Measurements from ENCODE around the gene TGIF2.
"Not testable (repeated sequence)": the region's sequence is repeated elsewhere in the genome, so short reads cannot be mapped to it uniquely, and the experiment has no call there.

DNA sequence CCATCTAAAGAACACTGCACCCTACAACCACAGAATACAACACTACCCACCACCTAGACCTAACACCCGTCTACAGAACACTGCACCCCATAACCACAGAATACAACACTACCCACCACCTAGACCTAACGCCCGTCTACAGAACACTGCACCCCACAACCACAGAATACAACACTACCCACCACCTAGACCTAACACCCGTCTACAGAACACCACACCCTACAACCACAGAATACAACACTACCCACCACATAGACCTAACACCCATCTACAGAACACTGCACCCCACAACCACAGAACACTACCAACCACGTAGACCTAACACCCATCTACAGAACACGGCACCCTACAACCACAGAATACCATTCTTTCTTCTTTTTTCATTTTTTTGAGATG, 8.7 kb upstream of the TGIF2 start:
- not testable (repeated sequence) for TF ChIP-seq POLR2A (IDR thresholded peaks at IDR 0.05; ENCODE audit: control extremely low read depth in 1 of 2, low read depth in 2 of 2, low read length in 2 of 2); JUN (IDR thresholded peaks at IDR 0.05; ENCODE audit: low read depth, low read length); EZH2 (IDR thresholded peaks at IDR 0.05; ENCODE audit: low read depth, low read length, severe bottlenecking); POLR2AphosphoS5 (IDR thresholded peaks at IDR 0.05; ENCODE audit: low read depth, low read length); RBBP5 (IDR thresholded peaks at IDR 0.05; ENCODE audit: borderline replicate concordance, low read depth, low read length); TEAD4 (IDR thresholded peaks at IDR 0.05; ENCODE audit: low read depth, low read length)
- TF ChIP-seq, protein P1, sequence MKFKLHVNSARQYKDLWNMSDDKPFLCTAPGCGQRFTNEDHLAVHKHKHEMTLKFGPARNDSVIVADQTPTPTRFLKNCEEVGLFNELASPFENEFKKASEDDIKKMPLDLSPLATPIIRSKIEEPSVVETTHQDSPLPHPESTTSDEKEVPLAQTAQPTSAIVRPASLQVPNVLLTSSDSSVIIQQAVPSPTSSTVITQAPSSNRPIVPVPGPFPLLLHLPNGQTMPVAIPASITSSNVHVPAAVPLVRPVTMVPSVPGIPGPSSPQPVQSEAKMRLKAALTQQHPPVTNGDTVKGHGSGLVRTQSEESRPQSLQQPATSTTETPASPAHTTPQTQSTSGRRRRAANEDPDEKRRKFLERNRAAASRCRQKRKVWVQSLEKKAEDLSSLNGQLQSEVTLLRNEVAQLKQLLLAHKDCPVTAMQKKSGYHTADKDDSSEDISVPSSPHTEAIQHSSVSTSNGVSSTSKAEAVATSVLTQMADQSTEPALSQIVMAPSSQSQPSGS (IDR thresholded peaks at IDR 0.05; ENCODE audit: low read length): not testable (repeated sequence)
- TF ChIP-seq, protein P2, sequence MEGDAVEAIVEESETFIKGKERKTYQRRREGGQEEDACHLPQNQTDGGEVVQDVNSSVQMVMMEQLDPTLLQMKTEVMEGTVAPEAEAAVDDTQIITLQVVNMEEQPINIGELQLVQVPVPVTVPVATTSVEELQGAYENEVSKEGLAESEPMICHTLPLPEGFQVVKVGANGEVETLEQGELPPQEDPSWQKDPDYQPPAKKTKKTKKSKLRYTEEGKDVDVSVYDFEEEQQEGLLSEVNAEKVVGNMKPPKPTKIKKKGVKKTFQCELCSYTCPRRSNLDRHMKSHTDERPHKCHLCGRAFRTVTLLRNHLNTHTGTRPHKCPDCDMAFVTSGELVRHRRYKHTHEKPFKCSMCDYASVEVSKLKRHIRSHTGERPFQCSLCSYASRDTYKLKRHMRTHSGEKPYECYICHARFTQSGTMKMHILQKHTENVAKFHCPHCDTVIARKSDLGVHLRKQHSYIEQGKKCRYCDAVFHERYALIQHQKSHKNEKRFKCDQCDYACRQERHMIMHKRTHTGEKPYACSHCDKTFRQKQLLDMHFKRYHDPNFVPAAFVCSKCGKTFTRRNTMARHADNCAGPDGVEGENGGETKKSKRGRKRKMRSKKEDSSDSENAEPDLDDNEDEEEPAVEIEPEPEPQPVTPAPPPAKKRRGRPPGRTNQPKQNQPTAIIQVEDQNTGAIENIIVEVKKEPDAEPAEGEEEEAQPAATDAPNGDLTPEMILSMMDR (IDR thresholded peaks at IDR 0.05; ENCODE audit: control extremely low read depth in 1 of 3, insufficient read depth in 1 of 3, low read depth in 1 of 3, low read length in 3 of 3): not testable (repeated sequence)
- TF ChIP-seq, protein P3, sequence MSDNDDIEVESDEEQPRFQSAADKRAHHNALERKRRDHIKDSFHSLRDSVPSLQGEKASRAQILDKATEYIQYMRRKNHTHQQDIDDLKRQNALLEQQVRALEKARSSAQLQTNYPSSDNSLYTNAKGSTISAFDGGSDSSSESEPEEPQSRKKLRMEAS (IDR thresholded peaks at IDR 0.05): not testable (repeated sequence)
- TF ChIP-seq, protein P4, sequence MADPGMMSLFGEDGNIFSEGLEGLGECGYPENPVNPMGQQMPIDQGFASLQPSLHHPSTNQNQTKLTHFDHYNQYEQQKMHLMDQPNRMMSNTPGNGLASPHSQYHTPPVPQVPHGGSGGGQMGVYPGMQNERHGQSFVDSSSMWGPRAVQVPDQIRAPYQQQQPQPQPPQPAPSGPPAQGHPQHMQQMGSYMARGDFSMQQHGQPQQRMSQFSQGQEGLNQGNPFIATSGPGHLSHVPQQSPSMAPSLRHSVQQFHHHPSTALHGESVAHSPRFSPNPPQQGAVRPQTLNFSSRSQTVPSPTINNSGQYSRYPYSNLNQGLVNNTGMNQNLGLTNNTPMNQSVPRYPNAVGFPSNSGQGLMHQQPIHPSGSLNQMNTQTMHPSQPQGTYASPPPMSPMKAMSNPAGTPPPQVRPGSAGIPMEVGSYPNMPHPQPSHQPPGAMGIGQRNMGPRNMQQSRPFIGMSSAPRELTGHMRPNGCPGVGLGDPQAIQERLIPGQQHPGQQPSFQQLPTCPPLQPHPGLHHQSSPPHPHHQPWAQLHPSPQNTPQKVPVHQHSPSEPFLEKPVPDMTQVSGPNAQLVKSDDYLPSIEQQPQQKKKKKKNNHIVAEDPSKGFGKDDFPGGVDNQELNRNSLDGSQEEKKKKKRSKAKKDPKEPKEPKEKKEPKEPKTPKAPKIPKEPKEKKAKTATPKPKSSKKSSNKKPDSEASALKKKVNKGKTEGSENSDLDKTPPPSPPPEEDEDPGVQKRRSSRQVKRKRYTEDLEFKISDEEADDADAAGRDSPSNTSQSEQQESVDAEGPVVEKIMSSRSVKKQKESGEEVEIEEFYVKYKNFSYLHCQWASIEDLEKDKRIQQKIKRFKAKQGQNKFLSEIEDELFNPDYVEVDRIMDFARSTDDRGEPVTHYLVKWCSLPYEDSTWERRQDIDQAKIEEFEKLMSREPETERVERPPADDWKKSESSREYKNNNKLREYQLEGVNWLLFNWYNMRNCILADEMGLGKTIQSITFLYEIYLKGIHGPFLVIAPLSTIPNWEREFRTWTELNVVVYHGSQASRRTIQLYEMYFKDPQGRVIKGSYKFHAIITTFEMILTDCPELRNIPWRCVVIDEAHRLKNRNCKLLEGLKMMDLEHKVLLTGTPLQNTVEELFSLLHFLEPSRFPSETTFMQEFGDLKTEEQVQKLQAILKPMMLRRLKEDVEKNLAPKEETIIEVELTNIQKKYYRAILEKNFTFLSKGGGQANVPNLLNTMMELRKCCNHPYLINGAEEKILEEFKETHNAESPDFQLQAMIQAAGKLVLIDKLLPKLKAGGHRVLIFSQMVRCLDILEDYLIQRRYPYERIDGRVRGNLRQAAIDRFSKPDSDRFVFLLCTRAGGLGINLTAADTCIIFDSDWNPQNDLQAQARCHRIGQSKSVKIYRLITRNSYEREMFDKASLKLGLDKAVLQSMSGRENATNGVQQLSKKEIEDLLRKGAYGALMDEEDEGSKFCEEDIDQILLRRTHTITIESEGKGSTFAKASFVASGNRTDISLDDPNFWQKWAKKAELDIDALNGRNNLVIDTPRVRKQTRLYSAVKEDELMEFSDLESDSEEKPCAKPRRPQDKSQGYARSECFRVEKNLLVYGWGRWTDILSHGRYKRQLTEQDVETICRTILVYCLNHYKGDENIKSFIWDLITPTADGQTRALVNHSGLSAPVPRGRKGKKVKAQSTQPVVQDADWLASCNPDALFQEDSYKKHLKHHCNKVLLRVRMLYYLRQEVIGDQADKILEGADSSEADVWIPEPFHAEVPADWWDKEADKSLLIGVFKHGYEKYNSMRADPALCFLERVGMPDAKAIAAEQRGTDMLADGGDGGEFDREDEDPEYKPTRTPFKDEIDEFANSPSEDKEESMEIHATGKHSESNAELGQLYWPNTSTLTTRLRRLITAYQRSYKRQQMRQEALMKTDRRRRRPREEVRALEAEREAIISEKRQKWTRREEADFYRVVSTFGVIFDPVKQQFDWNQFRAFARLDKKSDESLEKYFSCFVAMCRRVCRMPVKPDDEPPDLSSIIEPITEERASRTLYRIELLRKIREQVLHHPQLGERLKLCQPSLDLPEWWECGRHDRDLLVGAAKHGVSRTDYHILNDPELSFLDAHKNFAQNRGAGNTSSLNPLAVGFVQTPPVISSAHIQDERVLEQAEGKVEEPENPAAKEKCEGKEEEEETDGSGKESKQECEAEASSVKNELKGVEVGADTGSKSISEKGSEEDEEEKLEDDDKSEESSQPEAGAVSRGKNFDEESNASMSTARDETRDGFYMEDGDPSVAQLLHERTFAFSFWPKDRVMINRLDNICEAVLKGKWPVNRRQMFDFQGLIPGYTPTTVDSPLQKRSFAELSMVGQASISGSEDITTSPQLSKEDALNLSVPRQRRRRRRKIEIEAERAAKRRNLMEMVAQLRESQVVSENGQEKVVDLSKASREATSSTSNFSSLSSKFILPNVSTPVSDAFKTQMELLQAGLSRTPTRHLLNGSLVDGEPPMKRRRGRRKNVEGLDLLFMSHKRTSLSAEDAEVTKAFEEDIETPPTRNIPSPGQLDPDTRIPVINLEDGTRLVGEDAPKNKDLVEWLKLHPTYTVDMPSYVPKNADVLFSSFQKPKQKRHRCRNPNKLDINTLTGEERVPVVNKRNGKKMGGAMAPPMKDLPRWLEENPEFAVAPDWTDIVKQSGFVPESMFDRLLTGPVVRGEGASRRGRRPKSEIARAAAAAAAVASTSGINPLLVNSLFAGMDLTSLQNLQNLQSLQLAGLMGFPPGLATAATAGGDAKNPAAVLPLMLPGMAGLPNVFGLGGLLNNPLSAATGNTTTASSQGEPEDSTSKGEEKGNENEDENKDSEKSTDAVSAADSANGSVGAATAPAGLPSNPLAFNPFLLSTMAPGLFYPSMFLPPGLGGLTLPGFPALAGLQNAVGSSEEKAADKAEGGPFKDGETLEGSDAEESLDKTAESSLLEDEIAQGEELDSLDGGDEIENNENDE (IDR thresholded peaks at IDR 0.05; ENCODE audit: insufficient replicate concordance, low read length): not testable (repeated sequence)
